GM19035 (cell line): ENCODE measurements around the gene RAP1A.
A peak's percentile ranks its signal among the peaks of the same experiment; 100 is the strongest.

ENCODE experiments used
- ATAC-seq: cut with Tn5 transposase; IDR thresholded peaks from one replicate; pipeline ENCODE4 v1.9.1; 2021; ENCODE audit not compliant: unreplicated experiment

Gene RAP1A

GRCh38 chr1:111751906-111752575 lies 132.5 kb downstream of the RAP1A start:
- no peak for ATAC-seq

GRCh38 chr1:111754984-111755330 lies 135.4 kb downstream of the RAP1A start:
- no peak for ATAC-seq

GRCh38 chr1:111755331-111756123 lies 135.9 kb downstream of the RAP1A start, which contains the start of gene DDX20:
Gene DDX20, plus strand, starts transcription at chr1:111755901. Its CDS starts 24 bp downstream, at chr1:111755925.
- peak; percentile 92 for ATAC-seq

- ATAC-seq, result no peak
Measured at GRCh38 chr1:111756124-111756513, 136.5 kb downstream of the RAP1A start.

- no peak for ATAC-seq
Measured at GRCh38 chr1:111758373-111758772, 138.8 kb downstream of the RAP1A start.

- ATAC-seq, result no peak
Measured at GRCh38 chr1:111761717-111762116, 142.1 kb downstream of the RAP1A start.

- no peak for ATAC-seq
Measured at GRCh38 chr1:111762332-111762731, 142.7 kb downstream of the RAP1A start.
